HG03442 (cell line): Measurements from ENCODE around the gene CSGALNACT2.
"Not testable (repeated sequence)": the region's sequence is repeated elsewhere in the genome, so short reads cannot be mapped to it uniquely, and the experiment has no call there.

Experiments used
- ATAC-seq: cut with Tn5 transposase; IDR thresholded peaks from one replicate; pipeline ENCODE4 v1.9.1; 2021; ENCODE audit warnings: mild to moderate bottlenecking, moderate library complexity; ENCODE audit not compliant: unreplicated experiment

CSGALNACT2 gene

DNA sequence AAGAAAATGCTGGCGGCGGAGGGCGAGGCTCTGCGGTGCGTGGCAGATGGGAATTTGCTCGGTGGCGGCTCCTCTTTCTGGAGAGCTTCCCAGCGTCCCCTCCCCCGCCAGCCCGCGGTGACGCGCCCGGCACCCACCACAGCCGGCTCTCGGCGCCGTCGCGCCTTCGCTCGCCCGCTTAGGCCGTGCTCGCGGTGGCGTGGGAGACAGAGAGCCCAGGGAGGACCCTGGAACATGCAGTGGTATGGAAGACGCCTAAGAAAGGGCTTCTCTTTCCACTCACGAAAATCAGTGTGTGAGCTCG lies 576 bp upstream of the CSGALNACT2 start:
- peak; percentile 16 for ATAC-seq

DNA sequence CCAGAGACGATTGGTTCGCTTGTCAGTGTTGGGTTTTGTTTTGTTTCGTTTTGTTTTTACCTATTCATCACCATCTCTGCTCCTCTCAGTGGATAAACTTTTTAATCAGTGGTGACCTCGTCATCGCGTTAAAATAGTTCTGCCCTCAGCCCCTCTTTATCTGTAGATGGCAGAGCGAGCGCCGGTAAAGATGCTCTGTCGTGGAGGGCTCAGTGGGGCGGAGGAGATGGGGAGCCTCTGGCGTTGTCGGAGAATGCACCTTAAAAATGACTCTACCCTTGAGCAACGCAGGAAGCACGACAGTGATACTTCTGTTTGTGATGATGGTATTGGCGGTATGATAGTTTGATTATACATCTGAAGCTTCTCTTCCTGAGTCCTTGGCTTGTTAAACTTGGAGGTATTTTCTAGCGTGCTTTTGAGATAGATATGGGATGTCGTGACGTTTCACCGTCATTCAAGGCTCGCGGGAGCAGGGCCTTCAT lies 554 bp downstream of the CSGALNACT2 start:
- ATAC-seq: peak; percentile 29

DNA sequence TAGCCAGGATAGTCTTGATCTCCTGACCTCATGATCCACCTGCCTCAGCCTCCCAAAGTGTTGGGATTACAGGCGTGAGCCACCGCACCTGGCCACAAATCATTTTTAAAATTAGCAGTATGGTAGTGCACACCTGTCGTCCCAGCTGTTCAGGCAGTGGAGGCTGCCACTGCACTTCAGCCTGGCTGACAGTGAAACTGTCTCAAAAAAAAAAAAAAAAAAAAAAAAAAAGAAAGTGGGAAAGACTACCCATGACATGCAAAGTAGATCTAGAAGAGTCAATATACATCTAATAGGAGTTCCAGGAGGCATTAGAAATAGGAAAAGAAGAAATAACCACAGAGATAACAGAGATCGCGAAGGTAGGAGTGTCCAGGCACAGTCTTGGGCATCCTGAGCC lies 3.2 kb downstream of the CSGALNACT2 start:
- no peak for ATAC-seq

DNA sequence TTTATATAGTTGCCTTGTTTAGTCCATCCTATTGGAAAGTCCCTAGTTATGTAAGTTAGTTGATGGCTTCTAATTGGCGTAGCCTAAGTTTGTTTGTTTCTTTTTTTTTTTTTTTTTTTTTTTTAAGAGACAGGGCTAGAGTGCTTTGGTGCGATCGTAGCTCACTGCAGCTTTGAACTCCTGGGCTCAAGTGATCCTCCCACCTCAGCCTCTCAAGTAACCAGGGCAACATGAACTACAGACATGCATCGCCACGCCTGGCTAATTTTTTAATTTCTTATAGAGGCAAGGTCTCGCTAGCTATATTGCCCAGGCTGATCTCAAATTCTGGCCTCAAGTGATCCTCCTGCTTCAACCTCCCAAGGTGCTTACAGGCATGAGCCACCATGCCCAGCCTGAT lies 7.1 kb downstream of the CSGALNACT2 start:
- ATAC-seq: no peak

DNA sequence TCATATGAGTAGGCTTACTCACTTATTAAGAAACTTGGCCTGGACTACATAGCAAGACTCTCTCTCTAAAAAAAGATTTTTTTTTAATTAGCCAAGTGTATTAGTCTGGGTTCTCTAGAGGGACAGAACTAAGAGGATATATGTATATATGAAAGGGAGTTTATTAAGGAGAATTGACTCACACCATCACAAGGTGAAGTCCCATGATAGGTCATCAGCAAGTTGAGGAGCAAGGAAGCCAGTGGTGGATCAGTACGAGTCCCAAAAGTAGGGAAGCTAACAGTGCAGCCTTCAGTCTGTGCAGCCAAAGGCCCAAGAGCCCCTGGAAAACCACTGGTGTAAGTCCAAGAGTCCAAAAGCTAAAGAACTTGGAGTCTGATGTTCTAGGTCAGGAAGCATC lies 7.7 kb downstream of the CSGALNACT2 start:
- not testable (repeated sequence) for ATAC-seq

DNA sequence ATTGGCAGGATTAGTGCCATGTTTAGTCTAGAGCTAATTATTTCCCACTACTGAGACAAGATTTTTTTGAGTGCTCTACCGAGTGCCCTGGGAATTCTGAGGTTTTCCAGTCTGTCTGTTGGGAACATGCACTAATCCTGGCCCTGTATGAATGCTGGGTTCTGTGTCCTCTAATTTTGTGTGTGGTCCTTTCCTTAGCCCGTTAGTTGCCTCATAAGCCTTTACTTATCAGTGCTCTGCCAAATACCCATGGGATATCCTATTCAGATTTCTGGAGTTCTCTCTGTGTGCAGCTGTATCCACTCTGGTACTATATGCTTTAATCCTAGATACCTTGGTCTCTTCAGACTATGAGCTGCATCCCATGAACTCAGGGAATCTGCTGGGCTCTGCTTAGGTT lies 13.1 kb downstream of the CSGALNACT2 start:
- no peak for ATAC-seq

DNA sequence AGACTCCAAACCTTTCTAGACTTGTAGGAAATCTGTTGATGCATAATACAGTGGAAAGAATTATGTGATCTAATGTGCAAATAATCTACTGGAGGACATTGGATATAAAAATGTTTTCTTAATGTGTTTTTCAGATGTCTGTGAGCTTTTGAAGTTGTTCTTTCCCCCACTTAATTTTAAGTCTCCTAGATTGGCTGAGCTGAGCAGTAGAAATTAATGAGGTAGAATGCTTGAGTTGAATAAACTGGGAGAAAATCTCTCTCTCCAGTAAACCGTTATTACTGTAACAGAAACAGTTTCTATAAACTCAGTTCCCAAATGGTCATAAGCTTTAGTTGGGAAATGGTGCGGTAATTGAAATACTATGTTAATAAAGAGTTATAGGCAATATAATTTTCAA lies 15.7 kb downstream of the CSGALNACT2 start:
- no peak for ATAC-seq

DNA sequence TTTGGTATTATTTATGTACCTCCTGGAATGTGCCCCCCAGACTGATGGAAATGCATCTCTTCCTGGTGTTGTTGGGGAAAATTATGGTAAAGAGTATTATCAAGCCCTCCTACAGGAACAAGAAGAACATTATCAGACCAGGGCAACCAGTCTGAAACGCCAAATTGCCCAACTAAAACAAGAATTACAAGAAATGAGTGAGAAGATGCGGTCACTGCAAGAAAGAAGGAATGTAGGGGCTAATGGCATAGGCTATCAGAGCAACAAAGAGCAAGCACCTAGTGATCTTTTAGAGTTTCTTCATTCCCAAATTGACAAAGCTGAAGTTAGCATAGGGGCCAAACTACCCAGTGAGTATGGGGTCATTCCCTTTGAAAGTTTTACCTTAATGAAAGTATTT lies 17.0 kb downstream of the CSGALNACT2 start:
- no peak for ATAC-seq

DNA sequence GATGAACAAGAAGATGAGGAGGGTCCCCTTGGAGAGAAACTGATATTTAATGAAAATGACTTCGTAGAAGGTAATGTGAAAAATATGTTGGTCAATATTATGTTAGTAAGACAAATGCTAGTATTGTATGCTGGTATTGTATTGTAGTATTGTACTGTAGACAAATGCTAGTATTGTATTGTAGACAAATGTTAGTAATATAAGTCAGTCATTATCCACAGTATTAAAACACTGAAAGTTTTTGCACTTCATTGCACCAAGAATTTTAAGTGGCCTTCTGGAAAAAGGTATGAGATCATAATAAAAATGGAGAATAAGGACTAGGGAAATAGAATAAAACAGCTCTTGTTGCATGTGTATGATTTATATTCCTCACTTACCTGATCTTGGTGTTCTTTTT lies 17.5 kb downstream of the CSGALNACT2 start:
- no peak for ATAC-seq

DNA sequence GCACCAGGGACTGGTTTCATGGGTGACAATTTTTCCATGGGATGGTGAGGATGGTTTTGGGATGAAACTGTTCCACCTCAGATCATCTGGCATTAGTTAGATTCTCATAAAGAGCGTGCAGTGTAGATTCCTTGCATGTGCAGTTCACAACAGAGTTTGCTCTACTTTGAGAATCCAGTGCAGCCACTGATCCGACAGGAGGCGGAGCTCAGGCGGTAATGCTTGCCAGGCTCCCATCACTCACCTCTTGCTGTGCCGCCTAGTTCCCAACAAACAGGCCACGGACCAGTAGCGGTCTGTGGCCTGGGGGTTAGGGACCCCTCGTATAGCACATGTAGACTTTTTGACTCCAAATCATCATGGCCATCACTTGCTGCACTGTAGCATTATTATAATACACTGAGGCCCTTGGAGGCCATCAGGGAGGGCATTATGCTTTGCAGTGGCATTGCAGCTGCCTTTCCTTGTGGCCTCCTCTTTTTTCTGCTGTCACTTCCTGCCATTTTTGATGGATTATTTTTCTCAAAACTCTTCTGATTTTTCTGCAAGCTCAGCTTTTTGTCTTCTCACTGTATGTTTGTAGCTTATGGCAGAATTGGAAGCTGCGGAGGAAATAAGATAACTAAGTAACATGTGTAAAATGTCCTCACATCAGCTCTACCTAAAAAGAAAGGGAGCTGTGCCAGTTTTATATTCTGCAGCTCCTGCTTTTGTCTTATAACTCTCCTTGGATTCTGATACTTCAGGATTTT lies 18.5 kb downstream of the CSGALNACT2 start:
- ATAC-seq: no peak

DNA sequence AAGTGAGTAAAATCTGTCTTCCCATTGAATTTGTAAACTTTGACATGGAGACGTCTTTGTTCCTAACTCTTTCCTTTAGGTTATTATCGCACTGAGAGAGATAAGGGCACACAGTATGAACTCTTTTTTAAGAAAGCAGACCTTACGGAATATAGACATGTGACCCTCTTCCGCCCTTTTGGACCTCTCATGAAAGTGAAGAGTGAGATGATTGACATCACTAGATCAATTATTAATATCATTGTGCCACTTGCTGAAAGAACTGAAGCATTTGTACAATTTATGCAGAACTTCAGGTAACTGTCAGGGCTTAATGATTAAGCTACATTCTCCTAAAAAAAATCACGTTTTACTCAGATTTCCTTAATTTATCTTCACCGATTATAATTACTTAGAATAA lies 20.4 kb downstream of the CSGALNACT2 start:
- no peak for ATAC-seq

DNA sequence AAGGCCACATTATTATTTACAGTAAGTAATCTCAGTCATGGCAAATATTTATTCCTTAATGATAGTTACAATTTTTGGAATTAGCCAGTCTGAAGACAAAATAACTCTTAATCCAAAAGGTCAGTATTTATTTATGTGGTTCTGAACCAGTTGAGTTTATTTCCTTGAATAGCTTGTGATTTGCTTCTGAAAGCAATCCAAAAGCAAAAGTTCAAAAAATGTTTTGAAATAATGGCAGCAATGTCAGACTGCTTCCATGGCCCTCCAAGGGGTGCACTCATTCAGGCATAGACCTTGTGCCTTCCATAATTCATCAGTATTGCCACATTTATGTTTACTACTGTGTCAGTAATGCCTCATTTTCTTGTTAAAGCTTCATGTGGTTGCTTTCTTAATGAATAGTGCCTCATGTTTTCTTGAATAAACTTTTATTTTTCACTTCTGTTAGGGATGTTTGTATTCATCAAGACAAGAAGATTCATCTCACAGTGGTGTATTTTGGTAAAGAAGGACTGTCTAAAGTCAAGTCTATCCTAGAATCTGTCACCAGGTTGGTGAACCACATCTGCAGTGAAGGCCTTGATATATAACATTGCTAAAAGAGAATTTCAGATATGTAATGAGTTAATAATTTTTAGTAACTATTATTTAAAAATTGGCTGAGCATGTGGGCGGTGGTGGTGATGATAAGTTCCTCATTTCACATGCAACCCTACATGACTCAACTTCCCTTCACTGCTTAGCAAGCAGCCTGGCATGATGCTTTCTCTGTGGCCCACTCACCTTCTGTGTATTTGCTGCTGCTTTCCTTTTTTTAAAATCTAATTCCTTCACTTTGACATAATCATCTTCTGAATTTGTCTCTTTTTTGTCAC lies 22.0 kb downstream of the CSGALNACT2 start:
- peak; percentile 64 for ATAC-seq

DNA sequence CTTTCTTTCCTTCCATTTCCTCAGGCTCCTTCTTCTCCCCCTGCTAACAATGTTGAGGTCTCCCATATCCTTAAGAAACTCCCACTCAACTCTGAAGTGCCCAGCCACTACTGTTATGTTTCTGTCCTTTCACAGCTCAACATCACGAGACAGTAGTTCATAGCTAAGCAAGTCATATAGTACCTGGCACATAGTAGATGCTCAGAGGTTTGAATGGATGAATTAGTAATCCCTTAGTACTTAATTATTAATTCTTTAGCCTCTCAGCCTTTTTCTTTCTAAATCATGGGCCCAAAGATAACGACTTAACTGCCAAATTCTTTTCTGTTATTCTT lies 22.6 kb downstream of the CSGALNACT2 start:
- ATAC-seq: peak; percentile 82

DNA sequence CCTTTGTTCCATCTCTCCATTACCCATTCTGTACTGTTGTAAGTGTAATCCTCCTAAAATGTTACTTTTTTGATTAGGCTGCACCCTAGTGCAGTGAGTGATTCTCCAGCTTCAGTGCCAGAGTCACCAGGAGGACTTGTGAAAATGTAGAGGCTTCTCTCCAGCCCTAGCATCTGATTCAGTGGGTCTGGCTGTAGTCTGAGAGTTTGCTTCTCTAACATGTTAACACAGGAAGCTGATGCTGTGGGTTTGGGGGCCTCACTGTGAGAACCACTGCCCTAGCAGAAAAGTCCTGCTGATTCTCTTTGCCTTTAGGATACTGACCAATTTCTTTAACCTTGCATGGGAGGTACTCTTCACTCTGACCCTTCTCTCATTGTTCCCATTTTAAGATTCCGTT lies 24.4 kb downstream of the CSGALNACT2 start:
- no peak for ATAC-seq

DNA sequence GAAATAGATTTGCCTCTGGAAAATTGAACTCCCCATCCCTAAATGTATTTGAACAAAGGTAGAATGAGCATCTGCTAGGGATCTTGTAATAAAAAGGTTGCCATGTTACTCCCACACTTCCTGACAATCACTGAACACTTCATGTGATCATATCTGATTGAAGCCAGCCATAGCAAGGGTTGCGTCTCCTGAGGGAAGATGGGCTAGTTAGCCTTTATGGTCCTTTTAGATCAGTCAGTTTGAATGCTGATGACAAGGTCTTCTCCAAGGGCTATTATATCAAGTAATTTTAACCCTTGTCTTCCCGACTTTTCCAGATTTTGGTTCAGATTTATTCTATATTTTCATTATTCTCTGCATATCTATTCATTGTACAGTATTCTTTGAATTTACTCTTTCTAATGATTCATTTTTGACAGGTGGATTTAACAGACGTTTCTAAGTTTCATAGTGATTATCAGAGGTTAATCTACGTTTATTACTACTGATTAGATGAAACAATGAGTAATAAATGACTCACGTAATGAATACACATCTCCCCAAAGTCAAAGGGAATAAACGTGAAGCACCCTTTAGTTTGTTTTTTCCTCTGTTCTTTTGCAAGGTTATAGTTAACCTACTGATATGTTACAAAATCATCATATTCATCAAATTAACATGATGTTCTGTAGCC lies 28.1 kb downstream of the CSGALNACT2 start:
- ATAC-seq: peak; percentile 27

DNA sequence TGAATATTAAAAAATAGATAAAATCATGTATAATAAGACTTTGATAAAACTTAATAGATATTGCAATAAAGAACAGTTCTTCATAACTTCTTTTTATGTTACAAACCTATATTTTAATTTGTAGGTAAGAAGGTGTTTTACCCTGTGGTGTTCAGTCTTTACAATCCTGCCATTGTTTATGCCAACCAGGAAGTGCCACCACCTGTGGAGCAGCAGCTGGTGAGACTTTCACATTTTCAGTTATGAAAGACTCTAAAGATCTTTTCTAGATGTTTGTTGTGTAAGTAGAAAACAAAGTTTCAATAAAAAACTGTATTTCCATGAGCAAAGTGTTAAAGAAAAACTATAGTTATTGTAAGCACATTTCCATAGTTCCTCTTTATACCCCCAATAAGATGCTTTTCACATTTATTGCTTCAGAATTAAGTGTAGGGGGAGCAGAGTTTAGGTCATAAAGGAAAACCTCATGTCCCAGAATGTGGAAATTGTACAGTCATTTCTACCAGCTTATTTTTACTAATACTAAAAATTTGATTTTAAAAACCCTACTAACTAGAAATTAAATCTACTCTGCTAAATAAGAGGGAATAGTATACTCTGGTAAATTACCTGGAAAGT lies 28.7 kb downstream of the CSGALNACT2 start:
- ATAC-seq: peak; percentile 65

DNA sequence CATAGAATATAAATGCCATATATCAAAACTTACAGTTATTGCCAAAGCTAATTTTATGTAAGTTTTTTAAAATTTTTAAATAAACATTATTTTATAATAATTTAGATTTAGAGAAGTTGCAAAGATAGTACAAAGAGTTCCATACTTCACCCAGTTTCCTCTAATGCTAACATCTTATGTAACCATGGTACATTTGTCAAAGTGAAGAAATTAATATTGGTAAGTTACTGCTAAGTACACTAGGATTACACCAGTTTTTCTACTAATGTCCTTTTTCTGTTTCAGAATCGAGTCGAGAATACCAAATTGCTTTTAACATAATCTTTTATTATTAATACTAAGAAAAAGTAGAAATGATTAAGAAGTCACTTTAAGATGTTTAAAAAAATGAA lies 29.2 kb downstream of the CSGALNACT2 start:
- ATAC-seq: no peak

DNA sequence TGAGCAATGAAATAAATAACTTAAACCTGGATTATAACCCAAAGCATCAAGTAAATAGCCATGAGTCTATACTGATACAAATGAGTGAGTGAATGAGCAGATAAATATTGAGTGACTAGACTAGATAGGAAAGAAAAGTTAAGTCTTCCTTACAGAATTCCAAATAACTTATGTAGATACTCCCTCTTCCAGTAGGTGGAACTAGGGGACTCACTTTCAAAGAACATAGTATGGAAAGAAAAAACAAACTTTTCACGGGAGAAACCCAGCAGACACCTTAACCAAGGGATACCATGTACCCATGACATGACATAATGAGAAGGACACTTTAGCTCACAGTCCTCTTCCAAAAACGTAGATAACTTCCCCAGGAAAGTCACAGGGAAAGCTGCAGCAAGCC lies 32.2 kb downstream of the CSGALNACT2 start:
- ATAC-seq: no peak

DNA sequence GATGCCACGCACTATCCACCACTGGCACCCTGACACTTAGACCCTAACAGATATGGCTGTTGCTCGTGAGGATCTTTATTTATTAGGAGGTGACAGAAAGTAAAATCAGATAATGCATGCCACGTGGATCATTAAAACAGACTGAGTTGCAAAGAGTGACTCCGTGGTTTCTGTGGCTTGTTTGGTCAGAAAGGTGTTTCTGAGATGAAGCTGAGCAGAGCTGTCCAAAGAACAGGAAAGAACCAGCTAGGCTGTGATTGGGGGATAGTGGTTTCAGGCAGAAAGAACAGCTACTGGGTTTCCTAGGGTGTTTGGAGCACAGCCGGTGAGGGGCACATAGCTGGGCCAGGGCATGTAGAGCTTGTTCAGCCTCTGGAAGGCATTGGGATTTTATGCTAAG lies 34.4 kb downstream of the CSGALNACT2 start:
- ATAC-seq: no peak

DNA sequence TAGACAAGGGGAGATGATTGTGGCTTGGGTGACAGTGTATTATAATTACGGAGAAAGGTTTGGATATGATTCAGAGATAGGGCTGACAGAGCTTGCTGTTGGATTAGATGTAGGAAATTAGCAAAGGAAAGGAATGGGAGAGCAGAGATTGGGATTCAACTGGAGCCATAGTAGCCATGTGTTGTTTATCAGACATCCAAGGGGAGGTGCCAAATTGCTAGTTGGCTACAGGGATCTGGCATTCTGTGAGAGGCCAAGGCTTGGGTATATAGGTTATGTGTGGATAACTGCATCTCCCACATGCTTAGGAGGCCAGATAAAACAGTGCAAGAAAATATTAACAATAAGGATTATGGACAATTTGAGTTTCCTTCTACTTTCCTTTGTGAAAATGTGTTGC lies 34.9 kb downstream of the CSGALNACT2 start:
- ATAC-seq: no peak

DNA sequence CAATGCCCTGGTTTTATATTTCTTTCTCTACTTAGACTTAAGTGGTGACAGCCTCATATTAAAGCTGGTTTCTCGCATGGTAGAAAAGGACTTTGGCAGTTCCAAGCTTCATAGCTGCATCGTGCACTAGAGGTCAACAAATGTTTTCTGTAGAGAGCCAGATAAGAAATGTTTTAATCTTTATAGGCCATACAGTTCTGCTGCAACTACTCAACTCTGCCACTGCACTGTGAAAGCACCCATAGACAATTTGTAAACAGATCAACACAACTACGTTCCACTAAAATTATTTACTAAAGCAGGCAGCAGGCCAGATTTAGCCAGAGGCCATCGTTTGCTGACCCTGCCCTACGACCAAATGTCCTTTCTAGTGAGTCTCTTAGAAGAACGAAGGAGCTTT lies 36.7 kb downstream of the CSGALNACT2 start:
- no peak for ATAC-seq
